Upper lobe of left lung (tissue), 6 donors: ENCODE data around the gene NDUFB10. TPM values are rescaled to one million over a fixed set of nuclear protein-coding genes. Genes with fewer than 3 reads are reported as not detected.

ENCODE experiments used
- ATAC-seq, 2 donors: fragments of 200-7000 bp; cut with Tn5 transposase; one replicate each; pipeline ENCODE4 v1.9.1; 2022; ENCODE audit warnings: mild to moderate bottlenecking in 2 of 2, moderate library complexity in 2 of 2; ENCODE audit not compliant: low FRiP score in 2 of 2
- DNase-seq, 2 donors: peaks; one replicate each; pipeline ENCODE4 v3.0.0-alpha.2; 2019 to 2020
- H3K27ac ChIP-seq, 4 donors: fragments of 200-600 bp; sonication (generic); one replicate each; pipeline ENCODE4 v1.5.1; 2016 to 2019
- H3K27me3 ChIP-seq, 4 donors: fragments of 200-600 bp; sonication (generic); one replicate each; pipeline ENCODE4 v1.5.1; 2017 to 2019
- H3K36me3 ChIP-seq, 4 donors: fragments of 200-600 bp; sonication (generic); one replicate each; pipeline ENCODE4 v1.5.1; 2016 to 2019
- H3K4me1 ChIP-seq, 4 donors: fragments of 200-600 bp; sonication (generic); one replicate each; pipeline ENCODE4 v1.5.1; 2018 to 2019
- H3K4me3 ChIP-seq, 4 donors: fragments of 200-600 bp; sonication (generic); one replicate each; pipeline ENCODE4 v1.5.1; 2017 to 2019; ENCODE audit warnings: mild to moderate bottlenecking in 2 of 4, moderate library complexity in 1 of 4
- H3K9me3 ChIP-seq, 4 donors: fragments of 200-600 bp; sonication (generic); one replicate each; pipeline ENCODE4 v1.5.1; 2018 to 2019
- EP300 ChIP-seq, 4 donors: sonication (generic); formaldehyde crosslinking; IDR thresholded peaks; one replicate each; pipeline ENCODE4 v1.5.1; 2017; ENCODE audit warnings: antibody characterized with exemption in 4 of 4, control low read depth in 2 of 4
- POLR2A ChIP-seq, 4 donors: fragments of 450-650 bp; IDR thresholded peaks; one replicate each; pipeline ENCODE4 v1.5.1; 2016 to 2017; ENCODE audit warnings: antibody characterized with exemption in 4 of 4, mild to moderate bottlenecking in 2 of 4
- POLR2AphosphoS5 ChIP-seq, 2 donors: sonication (generic); formaldehyde crosslinking; IDR thresholded peaks; one replicate each; pipeline ENCODE4 v1.5.1; 2017; ENCODE audit warnings: antibody characterized with exemption in 2 of 2
- WGBS, 2 donors: methylation state at CpG; one replicate each; pipeline ENCODE4 v1.1.5; 2017 to 2018; 5-methylcytosine and 5-hydroxymethylcytosine counted together
- total RNA-seq, 6 donors: library from RNA; depleted of rRNA in 4 of 6; stranded (reverse); fragments of >200 nt in 4 of 6; gene quantifications; one replicate each; pipeline versions ENCODE4 v1.1.0 to v1.2.1, GENCODE V29; 2016 to 2021
- TF ChIP-seq, protein P1 (sequence below), 6 experiments: fragments of 450-650 bp in 4 of 6; fragments of 200-600 bp in 2 of 6; sonication (generic) in 2 of 6; IDR thresholded peaks; one replicate each; pipeline ENCODE4 v1.5.1; 2016 to 2019; ENCODE audit warnings: antibody characterized with exemption in 6 of 6
- donor health status: DM: no; HTN: no; CAD: no; lungs with moderate emphysema.
- donor health status: DM: no; HTN: yes; CAD: no; lungs with severe emphysema.

The NDUFB10 gene
- total RNA-seq, 6 donors from 2014 or later, result 76.5 to 245 (median 107) TPM

GRCh38 chr16:1982991-1983543, 23.7 kb downstream of the NDUFB10 start:
- Histone ChIP-seq H3K9me3 (no peaks in the 10 kb centered on the region), H3K4me1 (peaks cover 15 to 57% (median 28%) of the 10 kb centered on the region in 4 donors), H3K4me3 (peak overlapping the region in 3 of 4 donors; percentile 84 to 96 (median 88)), H3K27me3 (peaks cover 0 to 24% (median 10%) of the 10 kb centered on the region in 4 donors), H3K27ac (peak overlapping the region; percentile 80 to 88 (median 86)), H3K36me3 (peaks cover 0 to 28% (median 23%) of the 10 kb centered on the region in 4 donors)
- TF ChIP-seq, protein P1, sequence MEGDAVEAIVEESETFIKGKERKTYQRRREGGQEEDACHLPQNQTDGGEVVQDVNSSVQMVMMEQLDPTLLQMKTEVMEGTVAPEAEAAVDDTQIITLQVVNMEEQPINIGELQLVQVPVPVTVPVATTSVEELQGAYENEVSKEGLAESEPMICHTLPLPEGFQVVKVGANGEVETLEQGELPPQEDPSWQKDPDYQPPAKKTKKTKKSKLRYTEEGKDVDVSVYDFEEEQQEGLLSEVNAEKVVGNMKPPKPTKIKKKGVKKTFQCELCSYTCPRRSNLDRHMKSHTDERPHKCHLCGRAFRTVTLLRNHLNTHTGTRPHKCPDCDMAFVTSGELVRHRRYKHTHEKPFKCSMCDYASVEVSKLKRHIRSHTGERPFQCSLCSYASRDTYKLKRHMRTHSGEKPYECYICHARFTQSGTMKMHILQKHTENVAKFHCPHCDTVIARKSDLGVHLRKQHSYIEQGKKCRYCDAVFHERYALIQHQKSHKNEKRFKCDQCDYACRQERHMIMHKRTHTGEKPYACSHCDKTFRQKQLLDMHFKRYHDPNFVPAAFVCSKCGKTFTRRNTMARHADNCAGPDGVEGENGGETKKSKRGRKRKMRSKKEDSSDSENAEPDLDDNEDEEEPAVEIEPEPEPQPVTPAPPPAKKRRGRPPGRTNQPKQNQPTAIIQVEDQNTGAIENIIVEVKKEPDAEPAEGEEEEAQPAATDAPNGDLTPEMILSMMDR (IDR thresholded peaks at IDR 0.05), result no peak
- DNase-seq, result no peak
- 25 to 26% methylated on average over 19 of the region's 19 CpGs for WGBS, 2 donors
- ATAC-seq, result no peak

DNA sequence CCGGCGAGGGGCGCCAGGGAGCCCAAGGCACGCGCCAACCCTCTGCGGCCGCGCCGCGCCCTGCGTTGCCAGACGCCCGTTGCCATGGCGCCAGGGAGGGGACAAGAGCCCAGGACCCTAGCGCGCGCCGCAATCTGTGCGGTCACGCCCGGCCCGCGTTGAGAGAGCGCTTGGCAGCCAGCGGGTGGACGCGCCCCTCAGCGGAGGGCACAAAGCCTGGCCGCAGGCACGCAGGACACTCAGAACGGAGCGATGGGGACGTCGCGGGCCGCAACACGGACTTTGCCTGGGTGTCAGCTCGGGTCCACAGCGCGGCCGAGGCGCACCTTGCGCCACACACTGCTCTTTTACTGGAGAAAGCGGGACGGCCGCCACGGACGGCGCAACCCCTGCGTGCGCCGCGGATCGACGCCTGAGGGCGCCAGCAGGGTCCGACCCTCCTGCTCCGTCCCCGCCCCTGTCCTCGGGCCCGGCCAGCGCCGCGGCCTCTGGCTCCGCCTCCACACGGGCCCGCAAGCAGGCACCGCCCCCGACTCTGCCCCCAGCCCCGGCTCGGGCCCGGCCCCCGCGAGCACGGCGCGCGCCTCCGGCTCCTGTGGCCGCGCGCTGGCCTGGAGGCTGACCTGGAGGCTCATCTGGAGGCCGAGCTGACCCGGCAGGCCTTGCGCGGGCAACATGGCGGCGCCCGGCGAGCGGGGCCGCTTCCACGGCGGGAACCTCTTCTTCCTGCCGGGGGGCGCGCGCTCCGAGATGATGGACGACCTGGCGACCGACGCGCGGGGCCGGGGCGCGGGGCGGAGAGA, 24.4 kb downstream of the NDUFB10 start, which contains the start of gene GFER:
GFER (plus strand) TSS at position 650 of the 803 bp plus-strand sequence; CDS start at position 676, 26 bp downstream.
- 2% methylated on average over 30 of the region's 109 CpGs; no CpG with 5 or more reads in 1 of the 2 donors for WGBS, 2 donors
- Histone ChIP-seq H3K27ac (peak within 1 kb of the TSS; percentile 80 to 88 (median 86)), H3K4me1 (peaks cover 15 to 51% (median 27%) of the 10 kb centered on the region in 4 donors), H3K27me3 (peaks cover 0 to 24% (median 10%) of the 10 kb centered on the region in 4 donors), H3K4me3 (peak within 1 kb of the TSS; percentile 84 to 96 (median 88)), H3K9me3 (no peaks in the 10 kb centered on the region), H3K36me3 (peaks cover 0 to 22% (median 17%) of the 10 kb centered on the region in 4 donors)
- ATAC-seq, result peak; percentile 91 to 97
- TF ChIP-seq POLR2AphosphoS5 (IDR thresholded peaks at IDR 0.05), result peak in 1 of 2 donors; percentile 70
- TF ChIP-seq, protein P1 (IDR thresholded peaks at IDR 0.05), result peak in 5 of 6 experiments; percentile 21 to 60 (median 53)
- TF ChIP-seq EP300 (IDR thresholded peaks at IDR 0.05), result no peak
- TF ChIP-seq POLR2A (IDR thresholded peaks at IDR 0.05), result peak in 2 of 4 donors; percentile 65 to 79
- peak; percentile 92 to 98 for DNase-seq

DNA sequence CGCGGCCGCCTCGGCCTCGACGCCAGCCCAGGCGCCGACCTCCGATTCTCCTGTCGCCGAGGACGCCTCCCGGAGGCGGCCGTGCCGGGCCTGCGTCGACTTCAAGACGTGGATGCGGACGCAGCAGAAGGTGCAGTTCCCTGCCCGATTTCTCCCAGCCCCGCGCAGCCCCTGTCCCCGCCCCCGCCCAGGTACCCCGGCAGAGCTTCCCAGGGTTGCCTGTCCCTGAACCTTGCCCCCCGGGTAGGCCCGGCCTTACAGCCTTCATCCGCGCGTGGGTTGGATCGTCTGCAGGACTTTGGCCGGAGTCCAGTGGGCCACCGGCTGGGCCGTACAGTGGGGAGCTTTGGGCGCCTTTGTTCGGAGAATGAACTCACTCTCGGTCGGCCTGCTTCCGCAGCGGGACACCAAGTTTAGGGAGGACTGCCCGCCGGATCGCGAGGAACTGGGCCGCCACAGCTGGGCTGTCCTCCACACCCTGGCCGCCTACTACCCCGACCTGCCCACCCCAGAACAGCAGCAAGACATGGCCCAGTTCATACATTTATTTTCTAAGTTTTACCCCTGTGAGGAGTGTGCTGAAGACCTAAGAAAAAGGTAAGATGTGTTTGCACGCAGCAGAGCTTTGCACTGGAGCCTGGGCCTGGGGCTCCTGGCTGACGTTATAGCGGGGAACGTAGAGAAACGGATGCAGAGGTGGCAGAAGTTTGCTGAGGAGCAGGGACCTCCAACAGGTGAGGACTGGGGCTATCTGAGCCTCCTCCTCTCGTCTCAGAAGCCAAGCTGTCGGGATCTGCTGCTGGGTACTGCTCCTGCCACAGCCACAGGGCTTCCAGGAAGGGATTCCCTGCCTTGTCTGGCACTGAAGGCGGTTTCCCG, 25.2 kb downstream of the NDUFB10 start:
- DNase-seq (no peak), ATAC-seq (peak in 1 of 2 donors; percentile 3)
- Histone ChIP-seq H3K4me3 (peak overlapping the region; percentile 84 to 96 (median 88)), H3K27ac (peak overlapping the region; percentile 80 to 88 (median 86)), H3K9me3 (no peaks in the 10 kb centered on the region), H3K36me3 (peaks cover 0 to 18% (median 16%) of the 10 kb centered on the region in 4 donors), H3K4me1 (peaks cover 17 to 51% (median 29%) of the 10 kb centered on the region in 4 donors), H3K27me3 (peaks cover 0 to 26% (median 16%) of the 10 kb centered on the region in 4 donors)
- 17 to 37% methylated on average over 17 to 39 of the region's 58 CpGs for WGBS, 2 donors
- no peak for TF ChIP-seq POLR2AphosphoS5 (IDR thresholded peaks at IDR 0.05)
- no peak for TF ChIP-seq EP300 (IDR thresholded peaks at IDR 0.05)
- TF ChIP-seq, protein P1 (IDR thresholded peaks at IDR 0.05), result no peak
- no peak for TF ChIP-seq POLR2A (IDR thresholded peaks at IDR 0.05)

DNA sequence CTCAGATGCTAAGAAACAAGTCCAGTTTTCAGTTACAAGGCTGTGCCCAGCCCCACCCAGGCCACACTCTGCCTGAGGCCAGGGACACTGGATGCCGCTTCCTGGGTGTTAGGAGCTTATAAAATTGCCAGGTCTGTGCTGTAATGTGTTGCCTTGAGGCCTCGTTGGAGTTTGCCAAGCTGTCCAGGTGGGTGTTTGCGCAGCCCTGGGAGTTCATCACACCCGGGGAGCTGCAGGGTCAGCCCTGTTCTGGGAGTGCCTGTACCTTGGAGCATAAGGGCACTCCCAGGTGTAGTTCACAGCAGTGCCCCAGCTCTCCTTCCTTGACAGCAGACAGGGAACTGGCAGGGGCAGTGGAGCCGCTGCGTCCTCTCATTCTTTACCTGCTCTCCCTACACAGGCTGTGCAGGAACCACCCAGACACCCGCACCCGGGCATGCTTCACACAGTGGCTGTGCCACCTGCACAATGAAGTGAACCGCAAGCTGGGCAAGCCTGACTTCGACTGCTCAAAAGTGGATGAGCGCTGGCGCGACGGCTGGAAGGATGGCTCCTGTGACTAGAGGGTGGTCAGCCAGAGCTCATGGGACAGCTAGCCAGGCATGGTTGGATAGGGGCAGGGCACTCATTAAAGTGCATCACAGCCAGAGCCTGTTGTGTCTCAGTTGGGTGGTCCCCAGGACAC, 26.3 kb downstream of the NDUFB10 start:
- Histone ChIP-seq H3K9me3 (no peaks in the 10 kb centered on the region), H3K27me3 (peaks cover 0 to 26% (median 15%) of the 10 kb centered on the region in 4 donors), H3K4me1 (peaks cover 27 to 51% (median 31%) of the 10 kb centered on the region in 4 donors), H3K4me3 (no peak overlapping the region), H3K27ac (no peak overlapping the region), H3K36me3 (peaks cover 0 to 18% (median 16%) of the 10 kb centered on the region in 4 donors)
- no peak for TF ChIP-seq POLR2A (IDR thresholded peaks at IDR 0.05)
- no peak for TF ChIP-seq EP300 (IDR thresholded peaks at IDR 0.05)
- TF ChIP-seq, protein P1 (IDR thresholded peaks at IDR 0.05), result no peak
- ATAC-seq, result no peak
- WGBS, 2 donors, result 94% methylated on average over 8 to 14 of the region's 14 CpGs
- peak in 1 of 2 donors; percentile 53 for DNase-seq
